Caco-2 (cell line): ENCODE results near the gene ZDHHC14. TPM values are rescaled to one million over a fixed set of nuclear protein-coding genes. Genes with fewer than 3 reads are reported as not detected.

Experiments
- BruUV-seq: library from RNA; stranded (reverse); fragments of 400-500 nt; replicated peaks from 2 replicates; lab custom pipeline; 2021; lab: Mats Ljungman, UMichigan
- CTCF ChIA-PET: fragments of 300-600 bp; sonication (Branson Sonifier 250); formaldehyde crosslinking; loops from one replicate; lab custom pipeline; 2022; ENCODE audit warnings: antibody characterized with exemption; lab: Charles Lee
- POLR2A ChIA-PET: fragments of 300-600 bp; sonication (Branson Sonifier 250); formaldehyde crosslinking; loops from one replicate; lab custom pipeline; 2022; ENCODE audit warnings: antibody characterized with exemption; lab: Charles Lee
- DNase-seq, 2 experiments: peaks; one replicate each; pipeline versions ENCODE4 v3.0.0 to v3.0.0-alpha.2; 2020 to 2022
- H3K27me3 ChIP-seq: replicated peaks from 2 replicates; pipeline ENCODE4 v1.6.0; 2011; ENCODE audit warnings: low read length; ENCODE audit not compliant: control insufficient read depth, insufficient read depth
- H3K36me3 ChIP-seq: 2 replicates; pipeline ENCODE4 v1.5.1; 2011; ENCODE audit warnings: low read length; ENCODE audit not compliant: control insufficient read depth, insufficient read depth
- H3K4me1 ChIP-seq: fragments of 250-450 bp; sonication (Bioruptor Pico); 2 replicates; pipeline ENCODE4 v1.5.1; 2020; ENCODE audit warnings: mild to moderate bottlenecking
- H3K4me3 ChIP-seq: 2 replicates; pipeline ENCODE4 v1.5.1; 2011; ENCODE audit warnings: low read depth, mild to moderate bottlenecking, control low read depth, low read length
- H3K9me3 ChIP-seq: fragments of 250-450 bp; sonication (Bioruptor Pico); 2 replicates; pipeline ENCODE4 v1.5.1; 2020; ENCODE audit warnings: mild to moderate bottlenecking, moderate library complexity
- H3K27ac Mint-ChIP-seq: one replicate; pipeline ENCODE4 v1.8.0; 2022; ENCODE audit warnings: mixed read lengths; ENCODE audit not compliant: unreplicated experiment
- H3K27me3 Mint-ChIP-seq: one replicate; pipeline ENCODE4 v1.8.0; 2022; ENCODE audit warnings: mixed read lengths; ENCODE audit not compliant: insufficient read depth, unreplicated experiment
- H3K36me3 Mint-ChIP-seq: one replicate; pipeline ENCODE4 v1.8.0; 2022; ENCODE audit warnings: mild to moderate bottlenecking, mixed read lengths; ENCODE audit not compliant: insufficient read depth, unreplicated experiment
- H3K4me1 Mint-ChIP-seq: one replicate; pipeline ENCODE4 v1.8.0; 2022; ENCODE audit warnings: low read depth, mixed read lengths; ENCODE audit not compliant: unreplicated experiment
- H3K4me3 Mint-ChIP-seq: one replicate; pipeline ENCODE4 v1.8.0; 2022; ENCODE audit warnings: mild to moderate bottlenecking, moderate library complexity, mixed read lengths; ENCODE audit not compliant: unreplicated experiment
- H3K9me3 Mint-ChIP-seq: one replicate; pipeline ENCODE4 v1.8.0; 2022; ENCODE audit warnings: mixed read lengths; ENCODE audit not compliant: unreplicated experiment
- CTCF ChIP-seq, 2 experiments: fragments of 200-600 bp in 1 of 2; IDR thresholded peaks; 1 replicate in 1 of 2; 2 replicates in 1 of 2; pipeline versions ENCODE4 v1.5.1 to v1.8.0; 2011 to 2022; ENCODE audit warnings: antibody characterized with exemption in 1 of 2, control low read depth in 1 of 2, inconsistent platforms in 1 of 2, low read depth in 1 of 2, low read length in 1 of 2, mild to moderate bottlenecking in 1 of 2, moderate library complexity in 1 of 2; ENCODE audit not compliant: insufficient read depth in 1 of 2, severe bottlenecking in 1 of 2, unreplicated experiment in 1 of 2
- intact Hi-C: fragments of 100-400 bp; cut with micrococcal nuclease; formaldehyde crosslinking; loops from one replicate; pipeline ENCODE4 v1.10.0; 2022; ENCODE audit not compliant: unreplicated experiment
- total RNA-seq: library from RNA; stranded (reverse); gene quantifications from 2 replicates; pipeline ENCODE4 v1.2.3, GENCODE V29; 2022

ZDHHC14 gene
- total RNA-seq, 1 experiment from 2014 or later: 22.1 TPM

DNA sequence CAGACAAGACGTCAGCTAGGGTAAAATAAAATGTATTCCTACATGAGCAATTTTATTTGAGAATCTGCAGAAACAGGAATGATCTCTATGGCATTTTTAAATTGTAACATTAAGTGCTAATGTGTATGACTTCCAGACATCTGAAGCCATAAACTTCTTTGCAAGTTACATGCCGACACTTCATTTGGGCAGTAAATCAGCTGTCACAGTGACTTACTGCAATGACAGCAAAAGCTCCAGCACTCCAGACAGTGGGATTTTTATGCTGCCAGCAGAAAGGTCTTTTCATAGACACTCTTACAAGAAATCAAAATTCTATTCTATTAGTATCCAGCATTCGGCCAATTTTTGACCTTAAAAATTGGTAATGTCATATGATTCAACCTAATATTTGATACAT, 285.7 kb downstream of the ZDHHC14 start:
- Histone ChIP-seq H3K9me3 (no peaks in the 10 kb centered on the region), H3K4me1 (no peaks in the 10 kb centered on the region), H3K4me3 (no peak overlapping the region), H3K36me3 (no peaks in the 10 kb centered on the region; the same call in 1 of the 2 replicates), H3K27me3 (no peaks in the 10 kb centered on the region)
- ChIA-PET POLR2A (no interaction called here), CTCF (interaction anchor here (1.0 to 1.6 kb wide), 3 partner anchors 14 to 352 kb away, joined by 3 to 5 read pairs (median 4); no protein-coding TSS in a partner anchor)
- Mint-ChIP-seq H3K27me3 (no peaks in the 10 kb centered on the region), H3K9me3 (no peaks in the 10 kb centered on the region), H3K4me3 (no peak overlapping the region), H3K36me3 (peaks cover 11% of the 10 kb centered on the region), H3K27ac (no peak overlapping the region), H3K4me1 (peaks cover 7% of the 10 kb centered on the region)
- intact Hi-C loops: loop anchor here (1.0 kb wide), 2 partner anchors 327 to 352 kb away; no protein-coding TSS in a partner anchor
- no peak for DNase-seq
- no peak for TF ChIP-seq CTCF (IDR thresholded peaks at IDR 0.05; ENCODE audit: insufficient read depth in 1 of 2, low read depth in 1 of 2, low read length in 1 of 2, severe bottlenecking in 1 of 2, unreplicated experiment in 1 of 2)
- no TSS peak for BruUV-seq

DNA sequence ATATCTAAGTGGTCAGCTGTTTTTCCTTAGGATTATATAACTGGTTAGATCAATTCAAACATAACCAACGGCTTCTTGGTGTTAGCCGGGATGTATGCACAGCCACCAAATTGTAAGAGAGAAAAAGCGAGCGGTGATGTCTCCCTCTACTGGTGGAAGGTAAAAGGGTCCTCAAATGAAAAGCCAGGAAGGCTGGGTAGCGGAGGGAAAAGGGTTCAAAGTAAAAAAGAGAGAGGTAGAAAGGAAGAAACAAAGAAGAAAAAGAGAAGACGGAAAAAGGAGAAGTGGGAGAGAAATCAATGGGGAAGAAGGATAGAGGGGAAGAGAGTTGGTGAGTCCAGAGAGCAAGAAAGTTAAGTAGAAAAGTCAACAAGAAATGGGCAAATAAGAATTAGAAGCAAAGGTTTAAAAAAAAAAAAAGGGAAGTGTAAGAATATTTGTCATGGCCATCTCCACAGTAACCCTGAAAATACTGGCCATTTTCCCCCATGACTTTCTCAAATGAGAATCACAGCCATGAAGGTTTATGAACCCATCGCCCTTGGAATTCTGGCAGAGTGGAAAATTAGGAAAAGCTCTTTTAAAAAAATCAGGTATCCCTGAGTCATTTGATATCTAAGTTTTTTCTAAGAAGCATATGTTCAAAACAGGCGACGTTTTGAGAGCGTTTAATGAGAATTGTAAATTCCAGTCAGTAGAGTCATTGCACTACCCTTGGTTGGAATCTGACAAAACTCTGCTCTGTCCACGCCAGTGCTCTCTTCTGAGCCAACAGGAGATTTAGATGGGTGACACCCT, 286.4 kb downstream of the ZDHHC14 start:
- TF ChIP-seq CTCF (IDR thresholded peaks at IDR 0.05; ENCODE audit: insufficient read depth in 1 of 2, low read depth in 1 of 2, low read length in 1 of 2, severe bottlenecking in 1 of 2, unreplicated experiment in 1 of 2): peak; percentile 86 to 89
- ChIA-PET CTCF (interaction anchor here (0.7 to 1.6 kb wide), 3 partner anchors 126 to 353 kb away, joined by 3 to 5 read pairs (median 4); no protein-coding TSS in a partner anchor), POLR2A (no interaction called here)
- Histone ChIP-seq H3K27me3 (no peaks in the 10 kb centered on the region), H3K36me3 (no peaks in the 10 kb centered on the region; the same call in 1 of the 2 replicates), H3K4me1 (no peaks in the 10 kb centered on the region), H3K9me3 (no peaks in the 10 kb centered on the region), H3K4me3 (no peak overlapping the region)
- H3K9me3 Mint-ChIP-seq: no peaks in the 10 kb centered on the region
- H3K4me3 Mint-ChIP-seq: no peak overlapping the region
- peak in 1 of 2 experiments; percentile 59 for DNase-seq
- intact Hi-C loops: loop anchor here (1.0 kb wide), 2 partner anchors 328 to 353 kb away; no protein-coding TSS in a partner anchor
- peak overlapping the region; percentile 2 for H3K27ac Mint-ChIP-seq
- H3K4me1 Mint-ChIP-seq: peaks cover 7% of the 10 kb centered on the region
- no TSS peak for BruUV-seq
- peaks cover 11% of the 10 kb centered on the region for H3K36me3 Mint-ChIP-seq
- H3K27me3 Mint-ChIP-seq: no peaks in the 10 kb centered on the region

GRCh38 chr6:157668009-157668401, 287.0 kb downstream of the ZDHHC14 start:
- no peak for TF ChIP-seq CTCF (IDR thresholded peaks at IDR 0.05; ENCODE audit: insufficient read depth in 1 of 2, low read depth in 1 of 2, low read length in 1 of 2, severe bottlenecking in 1 of 2, unreplicated experiment in 1 of 2)
- no peaks in the 10 kb centered on the region for H3K9me3 Mint-ChIP-seq
- H3K9me3 ChIP-seq: no peaks in the 10 kb centered on the region
- BruUV-seq: no TSS peak
- no peak overlapping the region for H3K27ac Mint-ChIP-seq
- no peaks in the 10 kb centered on the region for H3K4me1 ChIP-seq
- no peak for DNase-seq
- no peak overlapping the region for H3K4me3 ChIP-seq
- CTCF ChIA-PET: interaction anchor here (0.7 kb wide), 1 partner anchor 127 kb away, joined by 4 read pairs; no protein-coding TSS in a partner anchor
- no peaks in the 10 kb centered on the region; the same call in 1 of the 2 replicates for H3K36me3 ChIP-seq
- no peak overlapping the region for H3K4me3 Mint-ChIP-seq
- H3K27me3 ChIP-seq: no peaks in the 10 kb centered on the region
- peaks cover 7% of the 10 kb centered on the region for H3K4me1 Mint-ChIP-seq
- intact Hi-C loops: no loop called here
- peaks cover 11% of the 10 kb centered on the region for H3K36me3 Mint-ChIP-seq
- POLR2A ChIA-PET: no interaction called here
- H3K27me3 Mint-ChIP-seq: no peaks in the 10 kb centered on the region
